WTC11 (cell line): ENCODE measurements around the gene C2orf80. TPM values are rescaled to one million over a fixed set of nuclear protein-coding genes. Genes with fewer than 3 reads are reported as not detected.

Experiments
- ATAC-seq: fragments of 200-7000 bp; cut with Tn5 transposase; 2 replicates; pipeline ENCODE4 v1.10.0; 2021; ENCODE audit warnings: mild to moderate bottlenecking, moderate library complexity
- CTCF ChIA-PET: fragments of 300-600 bp; sonication (Branson Sonifier 250); formaldehyde crosslinking; loops from one replicate; lab custom pipeline; 2021; ENCODE audit warnings: antibody characterized with exemption; lab: Charles Lee
- POLR2A ChIA-PET: fragments of 350-600 bp; sonication (Branson Sonifier 250); formaldehyde crosslinking; loops from one replicate; lab custom pipeline; 2021; ENCODE audit warnings: antibody characterized with exemption; lab: Charles Lee
- DNase-seq: peaks from one replicate; pipeline ENCODE4 v3.0.0; 2021; ENCODE audit warnings: low spot score
- H3K27ac Mint-ChIP-seq: 2 replicates; pipeline ENCODE4 v1.8.0; 2021; ENCODE audit warnings: mixed read lengths
- H3K27me3 Mint-ChIP-seq: 2 replicates; pipeline ENCODE4 v1.8.0; 2021; ENCODE audit warnings: low read depth, mild to moderate bottlenecking, moderate library complexity, mixed read lengths
- H3K36me3 Mint-ChIP-seq: 2 replicates; pipeline ENCODE4 v1.8.0; 2021; ENCODE audit warnings: mixed read lengths
- H3K4me1 Mint-ChIP-seq: 2 replicates; pipeline ENCODE4 v1.8.0; 2022; ENCODE audit warnings: mixed read lengths
- H3K4me3 Mint-ChIP-seq: 2 replicates; pipeline ENCODE4 v1.8.0; 2021; ENCODE audit warnings: mild to moderate bottlenecking, moderate library complexity, mixed read lengths
- H3K9me3 Mint-ChIP-seq: 2 replicates; pipeline ENCODE4 v1.8.0; 2021; ENCODE audit warnings: mixed read lengths
- ATF1 ChIP-seq: sonication (generic); formaldehyde crosslinking; IDR thresholded peaks from 2 replicates; pipeline ENCODE4 v1.8.1; 2023; ENCODE audit warnings: mild to moderate bottlenecking, moderate library complexity, missing genetic modification reagents
- CDX4 ChIP-seq: fragments of 250-450 bp; sonication (Bioruptor Pico); IDR thresholded peaks from 2 replicates; pipeline ENCODE4 v1.9.0; 2021; ENCODE audit warnings: moderate library complexity, mild to moderate bottlenecking, inconsistent platforms, borderline replicate concordance
- FOXK1 ChIP-seq: sonication (generic); formaldehyde crosslinking; IDR thresholded peaks from 2 replicates; pipeline ENCODE4 v1.8.0; 2022; ENCODE audit warnings: mild to moderate bottlenecking, moderate library complexity, missing genetic modification reagents
- HMGXB4 ChIP-seq: sonication (generic); formaldehyde crosslinking; IDR thresholded peaks from 2 replicates; pipeline ENCODE4 v1.8.1; 2023; ENCODE audit warnings: mild to moderate bottlenecking, moderate library complexity, missing genetic modification reagents
- JUN ChIP-seq: sonication (generic); formaldehyde crosslinking; IDR thresholded peaks from 2 replicates; pipeline ENCODE4 v1.8.0; 2023; ENCODE audit warnings: mild to moderate bottlenecking, missing genetic modification reagents
- NFYB ChIP-seq: sonication (generic); formaldehyde crosslinking; conservative IDR thresholded peaks from 2 replicates; pipeline ENCODE4 v1.8.0; 2022; ENCODE audit warnings: low read depth, missing genetic modification reagents
- RELA ChIP-seq: sonication (generic); formaldehyde crosslinking; IDR thresholded peaks from 2 replicates; pipeline ENCODE4 v1.8.1; 2022; ENCODE audit warnings: missing genetic modification reagents, mild to moderate bottlenecking, borderline replicate concordance
- ZNF416 ChIP-seq: fragments of 250-450 bp; sonication (Bioruptor Pico); IDR thresholded peaks from 2 replicates; pipeline ENCODE4 v1.9.0; 2021; ENCODE audit warnings: mild to moderate bottlenecking, inconsistent platforms
- ZNF532 ChIP-seq: fragments of 250-450 bp; sonication (Bioruptor Pico); IDR thresholded peaks from 2 replicates; pipeline ENCODE4 v1.9.0; 2021; ENCODE audit warnings: mild to moderate bottlenecking, borderline replicate concordance
- total RNA-seq: library from RNA; stranded (reverse); gene quantifications from 3 replicates; pipeline ENCODE4 v1.2.3, GENCODE V29; 2021
- TF ChIP-seq, protein P1 (sequence below): fragments of 200-600 bp; IDR thresholded peaks from 2 replicates; pipeline ENCODE4 v1.8.0; 2022; ENCODE audit warnings: antibody characterized with exemption
- TF ChIP-seq, protein P2 (sequence below): sonication (generic); formaldehyde crosslinking; IDR thresholded peaks from 2 replicates; pipeline ENCODE4 v1.8.0; 2022; ENCODE audit warnings: mild to moderate bottlenecking, missing genetic modification reagents
- TF ChIP-seq, protein P3 (sequence below): fragments of 250-450 bp; sonication (Bioruptor Pico); conservative IDR thresholded peaks from 2 replicates; pipeline ENCODE4 v1.9.0; 2021; ENCODE audit warnings: mild to moderate bottlenecking
- TF ChIP-seq, protein P4 (sequence below): sonication (generic); formaldehyde crosslinking; IDR thresholded peaks from 2 replicates; pipeline ENCODE4 v1.8.0; 2022; ENCODE audit warnings: missing genetic modification reagents

Gene C2orf80
- total RNA-seq, 1 experiment from 2014 or later, result 0.87 TPM

DNA sequence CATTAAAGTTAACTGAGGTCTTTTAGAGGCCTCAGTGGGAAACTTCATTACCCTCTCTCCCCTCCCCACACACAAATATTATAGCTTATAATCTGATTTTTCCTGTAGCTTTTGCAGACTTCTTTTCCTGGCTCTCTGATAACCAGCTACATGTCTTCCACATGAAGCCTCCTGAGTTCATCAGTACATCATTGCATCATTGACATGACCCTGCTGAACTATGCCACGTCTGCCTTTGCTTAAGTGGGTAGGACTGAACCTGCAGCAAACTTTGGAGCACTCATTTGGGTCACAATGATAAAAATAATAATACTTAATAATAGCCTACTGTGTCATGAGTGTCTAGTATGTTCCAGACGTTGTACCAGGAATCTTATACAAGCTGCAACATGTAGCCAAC, 33.4 kb downstream of the C2orf80 start (continued):
- no peak for TF ChIP-seq HMGXB4 (CRISPR knock-in tag)
- TF ChIP-seq, protein P1, sequence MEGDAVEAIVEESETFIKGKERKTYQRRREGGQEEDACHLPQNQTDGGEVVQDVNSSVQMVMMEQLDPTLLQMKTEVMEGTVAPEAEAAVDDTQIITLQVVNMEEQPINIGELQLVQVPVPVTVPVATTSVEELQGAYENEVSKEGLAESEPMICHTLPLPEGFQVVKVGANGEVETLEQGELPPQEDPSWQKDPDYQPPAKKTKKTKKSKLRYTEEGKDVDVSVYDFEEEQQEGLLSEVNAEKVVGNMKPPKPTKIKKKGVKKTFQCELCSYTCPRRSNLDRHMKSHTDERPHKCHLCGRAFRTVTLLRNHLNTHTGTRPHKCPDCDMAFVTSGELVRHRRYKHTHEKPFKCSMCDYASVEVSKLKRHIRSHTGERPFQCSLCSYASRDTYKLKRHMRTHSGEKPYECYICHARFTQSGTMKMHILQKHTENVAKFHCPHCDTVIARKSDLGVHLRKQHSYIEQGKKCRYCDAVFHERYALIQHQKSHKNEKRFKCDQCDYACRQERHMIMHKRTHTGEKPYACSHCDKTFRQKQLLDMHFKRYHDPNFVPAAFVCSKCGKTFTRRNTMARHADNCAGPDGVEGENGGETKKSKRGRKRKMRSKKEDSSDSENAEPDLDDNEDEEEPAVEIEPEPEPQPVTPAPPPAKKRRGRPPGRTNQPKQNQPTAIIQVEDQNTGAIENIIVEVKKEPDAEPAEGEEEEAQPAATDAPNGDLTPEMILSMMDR, result no peak
- TF ChIP-seq ZNF532 (CRISPR knock-in tag), result no peak
- TF ChIP-seq, protein P2, sequence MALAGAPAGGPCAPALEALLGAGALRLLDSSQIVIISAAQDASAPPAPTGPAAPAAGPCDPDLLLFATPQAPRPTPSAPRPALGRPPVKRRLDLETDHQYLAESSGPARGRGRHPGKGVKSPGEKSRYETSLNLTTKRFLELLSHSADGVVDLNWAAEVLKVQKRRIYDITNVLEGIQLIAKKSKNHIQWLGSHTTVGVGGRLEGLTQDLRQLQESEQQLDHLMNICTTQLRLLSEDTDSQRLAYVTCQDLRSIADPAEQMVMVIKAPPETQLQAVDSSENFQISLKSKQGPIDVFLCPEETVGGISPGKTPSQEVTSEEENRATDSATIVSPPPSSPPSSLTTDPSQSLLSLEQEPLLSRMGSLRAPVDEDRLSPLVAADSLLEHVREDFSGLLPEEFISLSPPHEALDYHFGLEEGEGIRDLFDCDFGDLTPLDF (CRISPR knock-in tag), result no peak
- TF ChIP-seq, all 79 proteins: peak for 0

DNA sequence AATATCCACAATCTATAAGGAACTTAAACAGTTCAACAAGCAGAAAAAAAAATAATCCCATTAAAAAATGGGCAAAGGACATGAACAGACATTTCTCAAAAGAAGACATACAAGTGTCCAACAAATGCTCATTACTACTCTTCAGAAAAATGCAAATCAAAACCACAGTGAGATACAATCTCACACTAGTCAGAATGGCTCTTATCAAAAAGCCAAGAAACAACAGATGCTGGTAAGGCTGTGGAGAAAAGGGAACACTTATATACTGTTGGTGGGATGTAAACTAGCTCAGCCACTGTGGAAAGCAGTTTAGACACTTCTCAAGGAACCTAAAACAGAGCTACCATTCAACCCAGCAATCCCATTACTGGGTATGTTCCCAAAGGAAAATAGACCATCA, 36.7 kb downstream of the C2orf80 start:
- peaks cover 11% of the 10 kb centered on the region for H3K36me3 Mint-ChIP-seq
- H3K27me3 Mint-ChIP-seq, result no peaks in the 10 kb centered on the region; the same call in 1 of the 2 replicates
- peaks cover 6% of the 10 kb centered on the region for H3K4me1 Mint-ChIP-seq
- ChIA-PET CTCF (interaction anchor here (1.1 kb wide), 1 partner anchor 22 kb away, joined by 5 read pairs; no protein-coding TSS in a partner anchor), POLR2A (no interaction called here)
- H3K4me3 Mint-ChIP-seq, result no peak overlapping the region
- ATAC-seq (no peak), DNase-seq (no peak)
- peaks cover 36% of the 10 kb centered on the region for H3K9me3 Mint-ChIP-seq
- no peak overlapping the region for H3K27ac Mint-ChIP-seq
- TF ChIP-seq, protein P3, sequence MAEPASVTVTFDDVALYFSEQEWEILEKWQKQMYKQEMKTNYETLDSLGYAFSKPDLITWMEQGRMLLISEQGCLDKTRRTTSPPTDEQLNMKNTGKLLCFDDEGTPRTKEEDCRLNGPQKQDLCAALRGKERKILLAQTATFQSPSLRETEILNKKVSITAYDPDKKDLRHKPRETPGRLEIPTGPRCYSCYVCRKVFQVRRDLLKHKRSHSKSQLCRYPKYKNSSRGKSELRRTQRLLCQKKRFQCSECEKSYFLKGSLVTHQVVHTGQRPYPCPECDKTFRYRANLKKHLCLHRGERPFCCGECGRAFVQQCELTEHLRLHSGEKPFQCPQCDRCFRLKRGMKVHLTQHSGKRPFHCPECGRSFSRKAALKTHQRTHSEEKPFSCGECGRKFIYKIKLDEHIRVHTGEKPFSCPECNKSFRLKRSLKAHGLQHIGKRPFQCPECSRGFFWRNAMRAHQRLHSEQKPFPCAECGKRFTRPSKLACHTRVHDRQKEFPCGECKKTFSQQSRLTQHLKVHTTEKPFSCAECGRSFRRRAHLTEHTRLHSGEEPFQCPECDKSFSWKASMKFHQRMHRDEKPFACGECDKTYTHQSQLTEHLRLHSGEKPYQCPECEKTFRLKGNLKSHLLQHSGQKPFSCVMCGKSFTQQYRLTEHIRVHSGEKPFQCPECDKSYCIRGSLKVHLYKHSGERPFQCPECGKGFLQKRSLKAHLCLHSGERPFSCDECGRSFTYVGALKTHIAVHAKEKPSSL (CRISPR knock-in tag), result no peak
- no peak for TF ChIP-seq HMGXB4 (CRISPR knock-in tag)
- no peak for TF ChIP-seq ATF1 (CRISPR knock-in tag)
- TF ChIP-seq, protein P4, sequence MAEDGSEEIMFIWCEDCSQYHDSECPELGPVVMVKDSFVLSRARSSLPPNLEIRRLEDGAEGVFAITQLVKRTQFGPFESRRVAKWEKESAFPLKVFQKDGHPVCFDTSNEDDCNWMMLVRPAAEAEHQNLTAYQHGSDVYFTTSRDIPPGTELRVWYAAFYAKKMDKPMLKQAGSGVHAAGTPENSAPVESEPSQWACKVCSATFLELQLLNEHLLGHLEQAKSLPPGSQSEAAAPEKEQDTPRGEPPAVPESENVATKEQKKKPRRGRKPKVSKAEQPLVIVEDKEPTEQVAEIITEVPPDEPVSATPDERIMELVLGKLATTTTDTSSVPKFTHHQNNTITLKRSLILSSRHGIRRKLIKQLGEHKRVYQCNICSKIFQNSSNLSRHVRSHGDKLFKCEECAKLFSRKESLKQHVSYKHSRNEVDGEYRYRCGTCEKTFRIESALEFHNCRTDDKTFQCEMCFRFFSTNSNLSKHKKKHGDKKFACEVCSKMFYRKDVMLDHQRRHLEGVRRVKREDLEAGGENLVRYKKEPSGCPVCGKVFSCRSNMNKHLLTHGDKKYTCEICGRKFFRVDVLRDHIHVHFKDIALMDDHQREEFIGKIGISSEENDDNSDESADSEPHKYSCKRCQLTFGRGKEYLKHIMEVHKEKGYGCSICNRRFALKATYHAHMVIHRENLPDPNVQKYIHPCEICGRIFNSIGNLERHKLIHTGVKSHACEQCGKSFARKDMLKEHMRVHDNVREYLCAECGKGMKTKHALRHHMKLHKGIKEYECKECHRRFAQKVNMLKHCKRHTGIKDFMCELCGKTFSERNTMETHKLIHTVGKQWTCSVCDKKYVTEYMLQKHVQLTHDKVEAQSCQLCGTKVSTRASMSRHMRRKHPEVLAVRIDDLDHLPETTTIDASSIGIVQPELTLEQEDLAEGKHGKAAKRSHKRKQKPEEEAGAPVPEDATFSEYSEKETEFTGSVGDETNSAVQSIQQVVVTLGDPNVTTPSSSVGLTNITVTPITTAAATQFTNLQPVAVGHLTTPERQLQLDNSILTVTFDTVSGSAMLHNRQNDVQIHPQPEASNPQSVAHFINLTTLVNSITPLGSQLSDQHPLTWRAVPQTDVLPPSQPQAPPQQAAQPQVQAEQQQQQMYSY, result no peak
- no peak for TF ChIP-seq RELA (CRISPR knock-in tag)
- no peak for TF ChIP-seq CDX4 (CRISPR knock-in tag)
- TF ChIP-seq, protein P1, result no peak
- TF ChIP-seq FOXK1 (CRISPR knock-in tag), result no peak
- no peak for TF ChIP-seq JUN (CRISPR knock-in tag)
- TF ChIP-seq NFYB (CRISPR knock-in tag), result no peak
- no peak for TF ChIP-seq ZNF416
